ENCODE measurements around the gene DENND4C.

Gene DENND4C

DNA sequence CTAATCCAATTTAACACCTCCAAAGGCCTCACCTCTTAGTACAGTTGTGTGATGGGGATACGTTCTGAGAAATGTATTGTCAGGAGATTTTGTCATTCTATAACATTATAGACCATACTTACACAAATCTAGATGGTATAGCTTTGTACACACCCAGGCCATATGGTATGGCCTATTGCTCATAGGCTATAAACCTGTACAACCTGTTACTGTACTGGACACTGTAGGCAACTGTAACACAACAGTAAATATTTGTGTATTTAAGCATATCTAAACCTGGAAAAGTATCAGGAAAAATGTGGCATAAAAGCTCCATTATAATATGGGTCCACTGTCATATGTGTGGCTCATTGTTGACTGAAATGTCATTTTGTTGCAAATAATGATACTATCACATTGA, 190.4 kb downstream of the DENND4C start:
- no peak for DNase-seq

Measured in activated T-cell treated with anti-CD3 and anti-CD28 coated beads, Interleukin-2, amount 50 U/mL, for 1 hour (primary cell).